Left lobe of liver (tissue), 2 donors: Measurements from ENCODE around the gene ERBIN. TPM values are rescaled to one million over a fixed set of nuclear protein-coding genes. Genes with fewer than 3 reads are reported as not detected.

ENCODE experiments used
- ATAC-seq: fragments of 200-7000 bp; cut with Tn5 transposase; one replicate; pipeline ENCODE4 v1.9.1; 2020; ENCODE audit warnings: mild to moderate bottlenecking, moderate library complexity
- DNase-seq: peaks from one replicate; pipeline ENCODE4 v3.0.0-alpha.2; 2020; ENCODE audit warnings: low spot score
- total RNA-seq: library from RNA; stranded (reverse); gene quantifications from one replicate; pipeline ENCODE4 v1.2.1, GENCODE V29; 2021
- donor health status: DM: no; HTN: no; CAD: no; lungs with moderate emphysema.
- donor health status: DM: no; HTN: yes; CAD: no.

Gene ERBIN
- total RNA-seq, 1 donor from 2014 or later, result 31.4 TPM

GRCh38 chr5:66089384-66089783 lies 163.0 kb downstream of the ERBIN start:
- DNase-seq (no peak), ATAC-seq (no peak)

GRCh38 chr5:66100851-66101250 lies 174.5 kb downstream of the ERBIN start:
- ATAC-seq (no peak), DNase-seq (no peak)

GRCh38 chr5:66113160-66113559 lies 186.8 kb downstream of the ERBIN start:
- DNase-seq (no peak), ATAC-seq (no peak)

GRCh38 chr5:66118304-66118703 lies 191.9 kb downstream of the ERBIN start:
- no peak for ATAC-seq
- no peak for DNase-seq

GRCh38 chr5:66122379-66123034 lies 196.1 kb downstream of the ERBIN start:
- ATAC-seq, result no peak

GRCh38 chr5:66129144-66129543 lies 202.8 kb downstream of the ERBIN start:
- no peak for ATAC-seq
- DNase-seq, result no peak

More at GRCh38 chr5:66122379-66123034, 196.1 kb downstream of the ERBIN start:
- DNase-seq, result no peak

- no peak for ATAC-seq
Measured at GRCh38 chr5:66130493-66130892, 204.1 kb downstream of the ERBIN start.

More at GRCh38 chr5:66130493-66130892, 204.1 kb downstream of the ERBIN start:
- no peak for DNase-seq

Other genes with a start within 250 kb of the ERBIN start
- gene SGTB, start 204.5 kb upstream of the ERBIN start, total RNA-seq, result 3.0 TPM
- gene NLN, start 204.4 kb upstream of the ERBIN start, total RNA-seq, result 47.1 TPM
- gene SREK1, start 217.7 kb downstream of the ERBIN start, total RNA-seq, result 24.2 TPM